Esophagus muscularis mucosa (tissue), 4 donors: ENCODE measurements around the gene TADA3. TPM values are rescaled to one million over a fixed set of nuclear protein-coding genes. Genes with fewer than 3 reads are reported as not detected.

Experiments used
- DNase-seq: peaks from one replicate; pipeline ENCODE4 v3.0.0-alpha.2; 2017; ENCODE audit errors: extremely low spot score
- H3K27ac ChIP-seq, 4 donors: fragments of 200-600 bp; sonication (generic); replicated peaks in 1 of 4; 1 replicate in 3 of 4; 2 replicates in 1 of 4; pipeline ENCODE4 v1.5.1; 2016 to 2019; ENCODE audit warnings: mild to moderate bottlenecking in 1 of 4
- H3K27me3 ChIP-seq, 4 donors: fragments of 200-600 bp; sonication (generic); one replicate each; pipeline versions ENCODE4 v1.5.1 to v1.6.0; 2016 to 2019
- H3K36me3 ChIP-seq, 4 donors: fragments of 200-600 bp; sonication (generic); one replicate each; pipeline ENCODE4 v1.5.1; 2016 to 2019
- H3K4me1 ChIP-seq, 4 donors: fragments of 200-600 bp; sonication (generic); one replicate each; pipeline ENCODE4 v1.5.1; 2016 to 2019
- H3K4me3 ChIP-seq, 4 donors: fragments of 200-600 bp; sonication (generic); 1 replicate in 2 of 4; 2 replicates in 2 of 4; pipeline ENCODE4 v1.5.1; 2016 to 2019; ENCODE audit warnings: mild to moderate bottlenecking in 4 of 4, moderate library complexity in 1 of 4
- H3K9me3 ChIP-seq, 4 donors: fragments of 200-600 bp; sonication (generic); 1 replicate in 3 of 4; 2 replicates in 1 of 4; pipeline ENCODE4 v1.5.1; 2016 to 2019
- EP300 ChIP-seq: sonication (generic); formaldehyde crosslinking; IDR thresholded peaks from one replicate; pipeline ENCODE4 v1.6.1; 2017; ENCODE audit warnings: antibody characterized with exemption
- POLR2A ChIP-seq: fragments of 450-650 bp; IDR thresholded peaks from one replicate; pipeline ENCODE4 v1.6.1; 2017; ENCODE audit warnings: antibody characterized with exemption, moderate library complexity, mild to moderate bottlenecking, low read depth
- POLR2AphosphoS5 ChIP-seq, 2 donors: sonication (generic); formaldehyde crosslinking; IDR thresholded peaks; one replicate each; pipeline ENCODE4 v1.6.1; 2017; ENCODE audit warnings: antibody characterized with exemption in 2 of 2
- WGBS: methylation state at CpG from one replicate; pipeline ENCODE4 v1.1.5; 2018; 5-methylcytosine and 5-hydroxymethylcytosine counted together
- intact Hi-C: fragments of 100-400 bp; cut with DNase I; formaldehyde crosslinking; loops from one replicate; pipeline ENCODE4 v1.15.1; 2023
- total RNA-seq, 4 donors: library from RNA; depleted of rRNA; stranded (reverse); fragments of >200 nt; gene quantifications; one replicate each; pipeline versions ENCODE4 v1.1.0 to v1.2.1, GENCODE V29; 2016
- TF ChIP-seq, protein P1 (sequence below), 3 experiments: fragments of 200-600 bp in 2 of 3; fragments of 450-650 bp in 1 of 3; sonication (generic) in 2 of 3; IDR thresholded peaks; one replicate each; pipeline ENCODE4 v1.5.1; 2017 to 2019; ENCODE audit warnings: antibody characterized with exemption in 3 of 3, mild to moderate bottlenecking in 2 of 3, moderate library complexity in 1 of 3

TADA3 gene
- total RNA-seq, 4 donors from 2014 or later, result 64.4 to 80.9 (median 74.6) TPM

DNA sequence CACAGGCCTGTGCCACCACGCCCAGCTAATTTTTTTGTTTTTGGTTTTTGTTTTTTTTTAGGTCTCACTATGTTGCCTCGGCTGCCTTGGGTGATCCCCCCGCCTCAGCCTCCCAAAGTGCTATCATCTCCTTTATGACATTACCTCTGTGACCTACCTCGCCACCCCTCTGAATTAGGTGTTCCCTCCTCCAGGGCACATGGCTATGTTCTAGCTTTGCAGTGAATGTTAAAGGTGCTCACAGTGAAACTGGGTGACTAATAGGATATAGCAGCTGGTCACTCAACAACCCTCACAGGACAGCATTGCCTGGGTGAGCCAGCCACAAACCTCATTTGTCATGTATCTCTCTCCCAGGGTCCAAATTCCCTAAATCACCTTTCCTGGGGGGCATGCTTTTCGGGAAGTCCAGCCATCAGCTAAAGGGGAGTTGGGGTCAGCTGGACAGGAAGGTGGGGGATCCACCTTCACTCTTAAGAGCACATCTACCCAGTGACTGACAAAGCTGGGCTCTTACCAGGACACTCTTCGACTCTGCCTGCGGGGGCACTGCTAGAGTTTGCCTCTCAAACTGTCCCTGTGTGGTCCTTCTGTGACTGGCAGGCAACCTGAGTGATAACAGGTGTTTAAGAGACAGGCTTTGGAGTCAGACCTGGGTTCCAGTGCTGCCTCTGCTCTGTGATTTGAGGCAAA is 16.2 kb upstream of the TADA3 start:
- Histone ChIP-seq H3K27me3 (no peaks in the 10 kb centered on the region), H3K36me3 (peaks cover 33 to 50% (median 42%) of the 10 kb centered on the region in 4 donors), H3K4me1 (peaks cover 22 to 27% (median 24%) of the 10 kb centered on the region in 4 donors), H3K9me3 (no peaks in the 10 kb centered on the region), H3K27ac (peak overlapping the region; percentile 92 to 99 (median 96)), H3K4me3 (no peak overlapping the region)
- intact Hi-C loops, result no loop called here
- DNase-seq, result no peak
- WGBS, result 81% methylated on average over 4 of the region's 7 CpGs
- no peak for TF ChIP-seq POLR2AphosphoS5 (IDR thresholded peaks at IDR 0.05)
- TF ChIP-seq, protein P1, sequence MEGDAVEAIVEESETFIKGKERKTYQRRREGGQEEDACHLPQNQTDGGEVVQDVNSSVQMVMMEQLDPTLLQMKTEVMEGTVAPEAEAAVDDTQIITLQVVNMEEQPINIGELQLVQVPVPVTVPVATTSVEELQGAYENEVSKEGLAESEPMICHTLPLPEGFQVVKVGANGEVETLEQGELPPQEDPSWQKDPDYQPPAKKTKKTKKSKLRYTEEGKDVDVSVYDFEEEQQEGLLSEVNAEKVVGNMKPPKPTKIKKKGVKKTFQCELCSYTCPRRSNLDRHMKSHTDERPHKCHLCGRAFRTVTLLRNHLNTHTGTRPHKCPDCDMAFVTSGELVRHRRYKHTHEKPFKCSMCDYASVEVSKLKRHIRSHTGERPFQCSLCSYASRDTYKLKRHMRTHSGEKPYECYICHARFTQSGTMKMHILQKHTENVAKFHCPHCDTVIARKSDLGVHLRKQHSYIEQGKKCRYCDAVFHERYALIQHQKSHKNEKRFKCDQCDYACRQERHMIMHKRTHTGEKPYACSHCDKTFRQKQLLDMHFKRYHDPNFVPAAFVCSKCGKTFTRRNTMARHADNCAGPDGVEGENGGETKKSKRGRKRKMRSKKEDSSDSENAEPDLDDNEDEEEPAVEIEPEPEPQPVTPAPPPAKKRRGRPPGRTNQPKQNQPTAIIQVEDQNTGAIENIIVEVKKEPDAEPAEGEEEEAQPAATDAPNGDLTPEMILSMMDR (IDR thresholded peaks at IDR 0.05), result peak in 1 of 3 experiments; percentile 4

DNA sequence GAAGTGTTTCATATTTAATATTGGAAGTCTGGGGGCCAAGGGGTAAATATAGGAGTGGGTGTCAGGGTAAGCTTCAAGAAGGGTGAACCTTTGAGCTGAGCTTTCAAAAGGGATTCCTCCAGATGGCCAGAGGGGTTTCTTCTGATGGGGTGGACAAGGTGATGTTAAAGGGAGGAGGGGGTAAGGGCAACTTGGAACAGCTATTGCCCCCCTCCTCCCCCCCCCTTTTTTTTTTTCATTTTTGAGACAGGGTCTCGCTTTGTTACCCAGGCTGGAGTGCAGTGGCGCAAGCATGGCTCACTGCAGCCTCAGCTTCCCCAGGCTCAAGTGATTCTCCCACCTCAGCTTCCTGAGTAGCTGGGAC is 15.7 kb upstream of the TADA3 start:
- Histone ChIP-seq H3K27ac (peak overlapping the region; percentile 92 to 99 (median 96)), H3K4me3 (no peak overlapping the region), H3K27me3 (no peaks in the 10 kb centered on the region), H3K9me3 (no peaks in the 10 kb centered on the region), H3K4me1 (peaks cover 23 to 27% (median 25%) of the 10 kb centered on the region in 4 donors), H3K36me3 (peaks cover 38 to 50% (median 47%) of the 10 kb centered on the region in 4 donors)
- 91% methylated on average over 2 of the region's 2 CpGs for WGBS
- TF ChIP-seq EP300, result no peak
- TF ChIP-seq, protein P1 (IDR thresholded peaks at IDR 0.05), result no peak
- no peak for TF ChIP-seq POLR2AphosphoS5 (IDR thresholded peaks at IDR 0.05)
- TF ChIP-seq POLR2A, result no peak
- intact Hi-C loops, result no loop called here
- DNase-seq, result no peak

DNA sequence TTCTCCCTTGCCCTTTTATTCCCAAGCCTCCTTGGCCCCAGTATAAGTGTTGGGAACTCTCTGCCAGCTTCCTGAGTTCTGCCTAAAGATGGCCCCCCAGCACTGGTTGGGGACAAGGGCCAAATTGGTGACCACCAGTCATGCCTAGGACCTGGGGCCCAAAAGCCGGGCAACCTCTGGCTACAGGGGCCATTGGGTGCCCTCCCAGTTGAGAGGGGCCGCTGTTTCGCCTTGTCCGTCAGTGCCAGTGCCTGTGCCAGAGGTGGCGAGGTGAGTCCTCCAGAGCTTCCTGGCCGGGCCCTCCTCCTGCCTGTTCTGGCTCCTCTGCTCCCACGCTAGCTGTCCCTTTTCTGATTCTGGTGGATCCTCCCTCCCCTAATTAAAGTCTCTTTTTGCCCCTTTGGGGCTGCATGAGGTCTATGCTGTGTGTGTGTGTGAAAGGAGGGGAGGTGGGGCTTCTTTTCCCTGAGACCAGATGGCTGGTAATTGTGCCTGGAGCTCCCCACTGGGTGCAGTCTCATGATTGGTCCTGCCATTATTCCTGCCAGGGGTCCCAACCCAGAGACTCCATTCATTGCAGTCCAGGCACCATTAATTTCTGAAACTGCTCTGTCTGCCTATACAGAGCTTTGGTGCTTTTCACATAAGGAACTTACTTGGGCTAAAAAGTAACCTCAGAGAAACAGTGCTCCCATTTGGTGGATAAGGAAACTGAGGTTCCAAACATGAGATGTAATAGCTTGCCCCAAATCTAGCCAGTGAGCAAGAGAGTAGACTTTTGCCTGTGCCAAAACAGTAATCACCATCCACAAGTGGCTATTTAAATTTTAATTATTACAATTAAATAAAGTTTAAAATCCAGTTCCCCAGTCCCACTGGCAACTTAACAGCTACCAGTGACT is 14.7 kb upstream of the TADA3 start:
- DNase-seq, result no peak
- WGBS, result 87% methylated on average over 7 of the region's 7 CpGs
- peaks cover 45 to 58% (median 54%) of the 10 kb centered on the region in 4 donors for H3K36me3 ChIP-seq
- intact Hi-C loops, result no loop called here
- H3K9me3 ChIP-seq, result no peaks in the 10 kb centered on the region
- H3K4me1 ChIP-seq, result peaks cover 23 to 27% (median 25%) of the 10 kb centered on the region in 4 donors
- TF ChIP-seq POLR2A, result no peak
- TF ChIP-seq, protein P1 (IDR thresholded peaks at IDR 0.05), result no peak
- TF ChIP-seq EP300, result no peak
- no peak for TF ChIP-seq POLR2AphosphoS5 (IDR thresholded peaks at IDR 0.05)
- H3K27me3 ChIP-seq, result no peaks in the 10 kb centered on the region
- no peak overlapping the region for H3K4me3 ChIP-seq
- H3K27ac ChIP-seq, result no peak overlapping the region

DNA sequence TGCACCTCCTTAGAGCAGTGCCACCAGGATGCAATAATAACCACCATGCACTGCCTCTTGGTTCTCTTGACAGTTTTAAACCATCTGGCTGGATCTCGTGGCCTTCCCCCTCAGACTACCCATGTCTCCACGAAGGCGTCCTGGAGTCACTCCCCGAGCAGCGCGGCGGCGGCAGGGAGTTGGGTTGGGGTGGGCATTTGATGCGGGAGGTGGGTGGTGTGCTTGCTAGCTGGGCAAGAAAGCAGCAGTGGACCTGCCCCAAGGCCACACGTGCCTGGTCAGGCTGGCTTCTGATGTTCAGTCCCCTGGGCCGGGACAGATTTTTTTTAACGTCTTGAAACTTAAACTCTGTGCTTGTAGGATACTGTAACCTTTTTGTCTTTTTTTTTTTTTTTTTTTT is 13.9 kb upstream of the TADA3 start:
- H3K36me3 ChIP-seq, result peaks cover 53 to 66% (median 62%) of the 10 kb centered on the region in 4 donors
- intact Hi-C loops, result no loop called here
- no peak overlapping the region for H3K27ac ChIP-seq
- H3K4me3 ChIP-seq, result no peak overlapping the region
- no peak for TF ChIP-seq POLR2A
- no peak for TF ChIP-seq POLR2AphosphoS5 (IDR thresholded peaks at IDR 0.05)
- TF ChIP-seq EP300, result no peak
- TF ChIP-seq, protein P1 (IDR thresholded peaks at IDR 0.05), result no peak
- peaks cover 20 to 23% (median 21%) of the 10 kb centered on the region in 4 donors for H3K4me1 ChIP-seq
- DNase-seq, result no peak
- H3K9me3 ChIP-seq, result no peaks in the 10 kb centered on the region
- no peaks in the 10 kb centered on the region for H3K27me3 ChIP-seq
- 90% methylated on average over 11 of the region's 12 CpGs for WGBS
